IMR-90 (cell line): Measurements from ENCODE around the gene ADAT1.

Experiments
- CEBPB ChIP-seq: IDR thresholded peaks from 2 replicates; pipeline ENCODE4 v1.6.1; 2012; ENCODE audit warnings: low read depth, low read length, improper control_type of control experiment
- CTCF ChIP-seq: conservative IDR thresholded peaks from 2 replicates; pipeline ENCODE4 v1.5.1; 2012; ENCODE audit warnings: mild to moderate bottlenecking, low read depth, low read length, improper control_type of control experiment
- ELK1 ChIP-seq: fragments of 150-350 bp; IDR thresholded peaks from 2 replicates; pipeline ENCODE4 v1.6.1; 2016; ENCODE audit warnings: low read depth, mild to moderate bottlenecking, low read length, moderate library complexity, borderline replicate concordance
- FOS ChIP-seq: fragments of 150-350 bp; IDR thresholded peaks from 2 replicates; pipeline ENCODE4 v1.6.1; 2016; ENCODE audit warnings: low read depth, low read length
- POLR2A ChIP-seq: IDR thresholded peaks from 2 replicates; pipeline ENCODE4 v1.6.1; 2012; ENCODE audit warnings: mild to moderate bottlenecking, low read depth, low read length
- RAD21 ChIP-seq: IDR thresholded peaks from 2 replicates; pipeline ENCODE4 v1.6.1; 2012; ENCODE audit warnings: low read length, improper control_type of control experiment
- USF2 ChIP-seq: fragments of 150-350 bp; IDR thresholded peaks from 2 replicates; pipeline ENCODE4 v1.6.1; 2017; ENCODE audit warnings: mild to moderate bottlenecking, antibody characterized with exemption, low read length, low read depth

- TF ChIP-seq CTCF (no peak), ELK1 (no peak), POLR2A (no peak), USF2 (no peak), FOS (no peak), RAD21 (no peak), CEBPB (no peak)
Observed at GRCh38 chr16:75660321-75660720, 37.2 kb upstream of the ADAT1 start.
